Tibial artery (tissue), 4 donors: ENCODE results near the gene SKAP1.
A peak's percentile ranks its signal among the peaks of the same experiment; 100 is the strongest.

Experiments used
- DNase-seq, 2 donors: peaks; one replicate each; pipeline ENCODE4 v3.0.0-alpha.2; 2019
- H3K27ac ChIP-seq, 2 donors: fragments of 200-600 bp; sonication (generic) in 1 of 2; 1 replicate in 1 of 2; 2 replicates in 1 of 2; pipeline ENCODE4 v1.5.1; 2018 to 2019; ENCODE audit warnings: mild to moderate bottlenecking in 1 of 2
- H3K27me3 ChIP-seq, 2 donors: fragments of 200-600 bp; sonication (generic) in 1 of 2; one replicate each; pipeline versions ENCODE4 v1.5.1 to v1.6.0; 2016 to 2019
- H3K36me3 ChIP-seq, 3 donors: fragments of 200-600 bp; sonication (generic) in 2 of 3; one replicate each; pipeline ENCODE4 v1.5.1; 2016 to 2019; ENCODE audit warnings: mild to moderate bottlenecking in 2 of 3
- H3K4me1 ChIP-seq, 4 donors: fragments of 200-600 bp; sonication (generic) in 2 of 4; 1 replicate in 3 of 4; 2 replicates in 1 of 4; pipeline ENCODE4 v1.5.1; 2016 to 2019
- H3K4me3 ChIP-seq, 2 donors: fragments of 200-600 bp; sonication (generic) in 1 of 2; 1 replicate in 1 of 2; 2 replicates in 1 of 2; pipeline ENCODE4 v1.5.1; 2018 to 2019; ENCODE audit warnings: mild to moderate bottlenecking in 2 of 2
- H3K9me3 ChIP-seq, 3 donors: fragments of 200-600 bp; sonication (generic) in 1 of 3; one replicate each; pipeline ENCODE4 v1.5.1; 2016 to 2019
- CTCF ChIP-seq, 2 experiments: fragments of 200-600 bp in 1 of 2; fragments of 450-650 bp in 1 of 2; IDR thresholded peaks; one replicate each; pipeline ENCODE4 v1.5.1; 2017 to 2019; ENCODE audit warnings: antibody characterized with exemption in 2 of 2, mild to moderate bottlenecking in 1 of 2, moderate library complexity in 1 of 2
- intact Hi-C: fragments of 100-400 bp; cut with DNase I; formaldehyde crosslinking; loops from one replicate; pipeline ENCODE4 v1.15.0; 2023; ENCODE audit warnings: low total_unique reads

The SKAP1 gene

GRCh38 chr17:48357779-48358602 is 72.0 kb downstream of the SKAP1 start:
- intact Hi-C loops: no loop called here
- DNase-seq: no peak
- no peaks in the 10 kb centered on the region for H3K36me3 ChIP-seq
- peaks cover 0 to 32% of the 10 kb centered on the region in 2 donors for H3K27me3 ChIP-seq
- TF ChIP-seq CTCF (IDR thresholded peaks at IDR 0.05): no peak
- no peak overlapping the region for H3K4me3 ChIP-seq
- H3K9me3 ChIP-seq: no peaks in the 10 kb centered on the region
- H3K4me1 ChIP-seq: no peaks in the 10 kb centered on the region
- H3K27ac ChIP-seq: no peak overlapping the region

- H3K9me3 ChIP-seq: no peaks in the 10 kb centered on the region
- intact Hi-C loops: no loop called here
- H3K36me3 ChIP-seq: no peaks in the 10 kb centered on the region
- no peak overlapping the region for H3K4me3 ChIP-seq
- H3K27ac ChIP-seq: no peak overlapping the region
- no peak for TF ChIP-seq CTCF (IDR thresholded peaks at IDR 0.05)
- H3K4me1 ChIP-seq: no peaks in the 10 kb centered on the region
- peaks cover 0 to 37% of the 10 kb centered on the region in 2 donors for H3K27me3 ChIP-seq
- DNase-seq: no peak
Measured at GRCh38 chr17:48356866-48357265, 73.1 kb downstream of the SKAP1 start.

GRCh38 chr17:48352630-48353029 is 77.4 kb downstream of the SKAP1 start:
- no peaks in the 10 kb centered on the region for H3K36me3 ChIP-seq
- H3K4me3 ChIP-seq: no peak overlapping the region
- no peak overlapping the region for H3K27ac ChIP-seq
- no peak for TF ChIP-seq CTCF (IDR thresholded peaks at IDR 0.05)
- intact Hi-C loops: no loop called here
- no peak for DNase-seq
- H3K9me3 ChIP-seq: no peaks in the 10 kb centered on the region
- H3K4me1 ChIP-seq: no peaks in the 10 kb centered on the region
- peaks cover 0 to 55% of the 10 kb centered on the region in 2 donors for H3K27me3 ChIP-seq

GRCh38 chr17:48351911-48352332 is 78.1 kb downstream of the SKAP1 start:
- H3K36me3 ChIP-seq: no peaks in the 10 kb centered on the region
- peak; percentile 56 to 62 for TF ChIP-seq CTCF (IDR thresholded peaks at IDR 0.05)
- DNase-seq: no peak

GRCh38 chr17:48348352-48348751 is 81.7 kb downstream of the SKAP1 start:
- DNase-seq: no peak
- Histone ChIP-seq H3K27me3 (peaks cover 0 to 44% of the 10 kb centered on the region in 2 donors), H3K4me1 (no peaks in the 10 kb centered on the region), H3K36me3 (no peaks in the 10 kb centered on the region), H3K9me3 (no peaks in the 10 kb centered on the region), H3K4me3 (no peak overlapping the region), H3K27ac (no peak overlapping the region)
- intact Hi-C loops: no loop called here
- TF ChIP-seq CTCF (IDR thresholded peaks at IDR 0.05): no peak

More at GRCh38 chr17:48351911-48352332, 78.1 kb downstream of the SKAP1 start:
- intact Hi-C loops: no loop called here
- H3K27ac ChIP-seq: no peak overlapping the region
- no peaks in the 10 kb centered on the region for H3K9me3 ChIP-seq
- H3K4me3 ChIP-seq: no peak overlapping the region
- peaks cover 0 to 50% of the 10 kb centered on the region in 2 donors for H3K27me3 ChIP-seq
- H3K4me1 ChIP-seq: no peaks in the 10 kb centered on the region
